NCI-H524 treated with DMSO at 0.1 percent for 48 hours (cell line): Measurements from ENCODE around the gene DUSP15.
"Not testable (repeated sequence)": the region's sequence is repeated elsewhere in the genome, so short reads cannot be mapped to it uniquely, and the experiment has no call there.

Experiments
- DNase-seq: peaks from one replicate; lab custom pipeline; 2025; lab: John Stamatoyannopoulos, UW

DUSP15 gene, protein sequence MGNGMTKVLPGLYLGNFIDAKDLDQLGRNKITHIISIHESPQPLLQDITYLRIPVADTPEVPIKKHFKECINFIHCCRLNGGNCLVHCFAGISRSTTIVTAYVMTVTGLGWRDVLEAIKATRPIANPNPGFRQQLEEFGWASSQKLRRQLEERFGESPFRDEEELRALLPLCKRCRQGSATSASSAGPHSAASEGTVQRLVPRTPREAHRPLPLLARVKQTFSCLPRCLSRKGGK

DNA sequence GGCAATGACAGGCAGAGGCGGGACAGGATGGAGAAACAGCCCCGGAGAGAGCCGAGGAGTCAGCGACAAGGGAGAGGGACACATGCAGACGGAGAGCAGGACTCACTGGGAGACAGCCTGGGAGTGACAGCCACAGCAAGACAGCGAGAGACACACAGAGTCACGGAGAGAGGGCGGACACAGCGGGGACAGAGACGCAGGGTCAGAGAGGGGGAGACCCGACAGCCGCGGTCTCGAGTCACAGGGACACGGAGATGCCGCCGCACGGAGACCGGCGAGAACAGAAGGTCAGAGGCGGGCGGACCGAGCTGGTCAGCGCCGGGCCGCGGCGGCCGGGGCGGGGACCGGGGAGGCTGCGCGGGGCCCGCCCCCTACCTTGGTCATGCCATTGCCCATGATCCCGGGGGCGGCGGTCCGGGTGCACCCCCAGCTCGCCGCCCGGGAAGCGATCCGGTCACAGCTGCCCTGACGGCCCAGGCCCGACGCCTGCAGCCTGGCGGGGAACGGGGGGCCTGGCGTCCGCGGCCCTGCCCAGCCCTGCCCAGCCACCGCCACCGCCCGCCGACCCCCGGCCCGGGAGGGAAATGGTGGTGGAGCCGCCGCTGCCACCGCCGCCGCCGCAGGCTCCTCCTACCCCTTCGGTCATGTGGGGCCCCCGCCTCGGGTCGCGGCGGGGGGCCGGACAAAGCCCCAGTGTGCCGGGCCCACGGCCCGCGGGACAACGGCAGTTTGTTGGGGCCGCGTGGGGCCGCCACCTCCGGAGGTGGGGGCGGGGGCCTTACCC lies at the start of gene DUSP15, which contains the start of gene TTLL9:
Gene DUSP15 (minus strand): TSS at position 586 of the 784 bp plus-strand sequence. CDS start 190 bp downstream, at position 396.
Gene TTLL9 (plus strand): TSS at position 693 of the 784 bp plus-strand sequence. CDS start 493 bp downstream, outside the sequence.
- no peak for DNase-seq

DNA sequence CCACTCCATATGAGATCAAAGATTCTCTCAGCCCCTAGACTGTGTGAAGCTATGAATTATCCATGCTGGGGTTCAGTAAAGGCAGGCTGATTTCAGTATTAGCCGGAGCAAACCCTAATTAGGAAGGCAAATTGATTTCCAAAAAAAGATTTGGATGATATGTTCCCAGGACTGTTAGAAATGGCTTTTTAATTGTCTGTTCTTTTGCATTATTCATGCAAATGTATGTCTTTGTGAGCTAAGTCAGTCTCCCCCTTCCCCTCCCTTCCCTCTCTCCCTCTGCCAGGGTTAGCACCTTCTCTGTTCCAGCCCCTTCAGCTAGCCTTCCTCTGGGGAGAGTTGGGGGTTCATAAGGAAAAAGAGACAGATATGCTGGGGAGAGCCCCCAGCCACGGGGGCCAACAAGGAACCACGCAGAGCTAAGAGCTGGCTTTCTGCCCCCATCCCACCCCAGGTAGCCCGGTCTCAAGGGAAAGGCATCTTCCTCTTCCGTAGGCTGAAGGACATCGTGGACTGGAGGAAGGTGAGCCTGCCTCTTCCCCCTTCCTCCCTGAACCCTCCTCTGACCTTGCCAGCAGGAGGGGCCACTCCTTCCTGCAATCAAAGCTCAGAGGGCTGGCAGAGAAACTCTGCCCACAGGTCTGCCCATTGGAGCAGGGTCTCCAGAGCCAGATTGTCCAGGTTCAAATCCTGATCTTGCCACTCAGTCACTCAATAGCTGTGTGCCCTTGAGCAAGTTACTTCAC lies 49.3 kb upstream of the DUSP15 start:
- DNase-seq = no peak

DNA sequence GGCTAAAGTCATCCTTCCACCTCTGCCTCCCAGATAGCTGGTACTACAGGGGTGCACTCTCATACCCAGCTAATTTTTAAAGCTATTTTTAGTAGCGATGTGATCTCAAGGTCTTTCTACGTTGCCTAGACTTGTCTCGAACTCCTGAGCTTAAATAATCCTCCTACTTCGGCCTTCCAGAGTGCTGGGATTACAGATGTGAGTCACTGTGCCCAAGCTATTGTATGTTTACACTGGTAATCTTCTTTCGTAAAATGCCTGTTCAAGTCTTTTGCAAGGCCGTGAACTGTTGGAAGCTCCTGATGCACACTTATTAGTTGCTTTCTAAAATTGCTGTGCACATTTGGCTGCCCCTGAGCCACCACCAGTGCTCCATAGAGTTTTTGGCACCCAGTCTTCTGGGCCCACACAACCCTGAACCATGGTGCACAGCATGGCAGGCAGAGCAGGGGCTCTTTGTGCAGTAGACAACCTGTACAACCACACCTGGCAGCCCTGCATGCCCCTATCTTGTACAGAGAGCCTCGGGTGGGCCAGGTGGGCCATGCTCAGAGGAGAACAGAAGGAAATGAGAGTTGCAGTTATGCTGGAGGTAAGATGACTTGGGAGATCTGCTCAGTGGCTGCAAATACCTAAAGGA lies 48.3 kb upstream of the DUSP15 start:
- no peak for DNase-seq

DNA sequence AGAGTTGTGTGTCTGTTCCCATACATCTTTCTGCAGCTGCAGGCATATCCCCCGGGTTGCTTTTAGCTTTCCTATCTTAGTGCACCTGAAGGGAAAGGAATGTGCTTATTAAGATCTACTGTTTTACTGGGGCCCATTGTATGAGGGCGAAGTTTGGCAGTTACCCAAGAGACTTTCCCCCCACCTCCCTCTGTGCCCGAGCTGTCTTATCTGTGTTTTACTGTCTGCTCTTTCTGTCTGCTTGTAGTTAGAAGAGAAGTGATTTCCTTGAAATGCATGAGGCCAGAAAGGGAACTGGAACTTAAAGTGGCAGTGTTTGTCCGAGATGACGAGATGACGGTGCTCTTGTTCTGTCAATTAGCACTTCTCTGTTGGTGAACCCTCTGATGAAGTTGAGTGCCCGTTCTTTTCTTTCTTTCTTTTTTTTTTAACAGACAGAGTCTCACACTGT lies 47.7 kb upstream of the DUSP15 start:
- DNase-seq = not testable (repeated sequence)

DNA sequence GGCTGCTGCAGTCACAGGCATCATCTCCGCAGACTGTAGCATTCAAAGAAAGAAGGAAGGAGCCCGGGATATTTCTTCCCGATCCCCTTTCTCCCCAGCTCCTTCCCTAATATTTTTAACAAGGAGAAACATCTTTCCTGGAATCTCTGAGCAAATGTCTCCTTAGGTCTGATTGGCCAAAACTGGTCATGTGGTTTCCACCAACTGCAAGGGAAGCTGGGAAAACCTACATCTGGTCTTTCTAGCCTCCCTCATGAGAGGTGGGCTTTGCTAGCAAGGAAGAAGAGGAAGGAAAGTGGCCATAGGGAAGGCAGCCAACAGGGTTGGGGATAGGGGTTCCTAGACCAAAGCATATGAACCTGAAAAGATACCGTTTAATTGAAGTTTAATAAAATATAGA lies 46.4 kb upstream of the DUSP15 start:
- no peak for DNase-seq

DNA sequence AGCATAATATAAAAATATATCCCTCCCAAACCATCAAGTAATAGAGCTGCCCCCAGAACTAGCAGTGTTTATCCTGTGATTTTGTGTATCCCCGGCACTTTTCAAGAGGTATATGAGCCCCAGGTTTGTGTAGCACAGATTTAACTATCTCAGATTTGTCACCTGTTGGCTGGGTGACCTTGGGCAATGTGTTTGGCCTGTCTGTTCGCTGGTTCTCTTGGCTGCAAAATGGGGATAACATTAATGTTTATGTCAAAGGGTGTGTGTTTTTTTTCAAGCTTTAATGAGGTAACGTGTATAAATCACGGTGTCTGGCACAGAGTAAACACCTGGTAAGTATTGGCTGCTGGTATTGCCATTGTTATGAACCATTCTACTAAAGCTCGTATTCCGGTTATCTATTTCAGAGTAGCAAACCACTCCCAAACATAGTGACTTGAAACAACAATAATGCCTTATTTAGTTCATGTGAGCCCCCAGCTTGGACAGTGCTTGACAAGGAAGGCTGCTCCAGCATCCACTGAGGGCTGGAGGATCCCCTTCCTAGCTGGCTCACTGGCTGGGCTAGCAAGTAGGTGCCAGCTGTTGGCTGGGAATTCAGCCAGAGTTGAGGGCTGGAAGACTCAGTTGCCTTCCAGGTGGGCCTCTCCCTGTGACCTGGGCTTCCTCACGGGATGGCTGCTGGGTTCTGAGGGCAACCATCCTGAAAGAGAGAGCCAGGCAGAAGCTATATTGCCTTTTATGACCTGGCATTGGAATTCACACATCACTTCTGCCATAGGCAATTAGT lies 45.4 kb upstream of the DUSP15 start:
- no peak for DNase-seq

DNA sequence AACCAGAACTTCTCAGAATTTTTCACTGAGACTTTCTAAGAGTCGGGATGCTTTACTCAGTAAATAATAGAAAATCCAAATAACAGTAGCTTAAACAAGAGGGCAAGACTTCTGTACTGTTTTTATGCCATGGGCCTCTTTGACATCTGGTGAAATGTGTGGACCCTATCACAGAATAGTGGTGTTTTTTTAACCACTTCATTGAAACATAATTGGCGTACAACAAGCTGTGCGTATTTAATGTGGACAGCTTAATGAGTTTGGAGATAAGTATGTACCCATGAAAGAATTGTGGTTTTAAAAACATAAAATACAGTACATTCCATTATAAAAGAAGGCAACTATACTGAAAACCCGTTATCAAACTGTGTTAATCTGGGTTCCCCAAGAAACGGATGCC lies 43.8 kb upstream of the DUSP15 start:
- DNase-seq = no peak

DNA sequence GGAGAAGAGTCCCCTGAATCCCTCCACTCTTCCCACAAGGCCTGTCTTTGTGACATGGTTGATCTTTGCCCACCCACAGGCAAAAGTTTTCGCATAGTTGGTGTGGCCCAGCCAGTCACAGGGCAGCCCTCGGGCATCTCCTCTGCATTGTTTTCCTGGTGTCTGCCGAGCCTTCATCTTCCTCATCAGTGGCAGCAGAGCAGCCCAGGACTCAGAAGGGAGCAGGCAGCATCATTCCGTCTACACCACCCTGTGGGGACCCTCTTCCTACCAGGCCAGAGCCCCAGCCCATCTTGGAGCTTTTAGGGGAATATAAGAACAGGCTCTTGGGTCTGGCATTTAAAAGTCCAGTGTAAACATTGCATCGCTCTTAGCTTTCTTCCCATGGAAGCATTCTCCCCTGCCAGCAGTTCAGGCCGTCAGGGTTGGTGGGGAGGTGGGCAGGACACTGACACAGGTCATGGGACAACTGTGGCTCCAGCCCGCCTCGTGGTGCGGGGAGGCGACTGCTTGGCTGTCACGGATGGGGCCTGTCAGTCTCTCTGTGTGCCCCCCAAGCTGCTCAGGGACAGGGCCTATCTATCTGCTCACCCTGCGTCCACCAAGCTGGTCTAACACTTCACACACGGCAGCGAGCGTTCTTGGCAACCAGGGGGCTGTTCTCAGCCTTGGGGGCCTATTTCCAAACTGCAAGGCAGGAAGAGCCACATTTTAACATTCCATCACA lies 43.3 kb upstream of the DUSP15 start:
- DNase-seq = no peak

DNA sequence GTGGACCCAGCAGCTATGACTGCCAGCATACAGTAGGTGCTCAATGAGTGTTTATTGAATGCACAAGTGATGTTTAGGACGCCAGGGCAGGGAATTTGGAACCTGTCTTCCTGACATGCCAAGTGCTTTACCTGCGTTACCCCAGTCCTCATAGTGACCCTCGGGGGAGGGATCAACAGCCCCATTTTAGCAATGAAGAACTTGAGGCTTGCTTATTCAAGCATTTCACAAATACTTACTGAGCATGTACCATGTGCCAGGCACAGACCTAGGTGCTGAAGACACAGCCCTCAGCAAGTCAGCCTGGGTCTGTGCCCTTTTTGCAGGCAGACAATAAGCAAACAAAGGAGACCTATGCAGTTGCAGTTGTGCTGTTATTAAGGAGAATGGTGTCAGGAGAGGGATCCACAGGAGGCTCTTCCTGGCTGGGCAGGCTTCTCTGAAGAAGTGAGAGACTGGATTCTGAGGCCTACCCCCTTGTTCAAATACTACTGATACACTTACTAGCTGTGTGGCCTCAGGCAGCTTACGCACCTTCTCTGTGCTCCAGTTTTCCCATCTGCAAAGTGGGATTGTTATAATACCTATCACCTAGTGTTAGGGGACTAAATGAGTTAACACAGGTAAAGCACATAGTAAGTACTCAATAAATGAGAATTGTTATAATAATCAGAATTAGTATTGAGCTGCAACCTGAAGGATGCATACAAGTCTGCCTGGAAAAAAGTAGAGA lies 39.9 kb upstream of the DUSP15 start:
- DNase-seq = no peak

DNA sequence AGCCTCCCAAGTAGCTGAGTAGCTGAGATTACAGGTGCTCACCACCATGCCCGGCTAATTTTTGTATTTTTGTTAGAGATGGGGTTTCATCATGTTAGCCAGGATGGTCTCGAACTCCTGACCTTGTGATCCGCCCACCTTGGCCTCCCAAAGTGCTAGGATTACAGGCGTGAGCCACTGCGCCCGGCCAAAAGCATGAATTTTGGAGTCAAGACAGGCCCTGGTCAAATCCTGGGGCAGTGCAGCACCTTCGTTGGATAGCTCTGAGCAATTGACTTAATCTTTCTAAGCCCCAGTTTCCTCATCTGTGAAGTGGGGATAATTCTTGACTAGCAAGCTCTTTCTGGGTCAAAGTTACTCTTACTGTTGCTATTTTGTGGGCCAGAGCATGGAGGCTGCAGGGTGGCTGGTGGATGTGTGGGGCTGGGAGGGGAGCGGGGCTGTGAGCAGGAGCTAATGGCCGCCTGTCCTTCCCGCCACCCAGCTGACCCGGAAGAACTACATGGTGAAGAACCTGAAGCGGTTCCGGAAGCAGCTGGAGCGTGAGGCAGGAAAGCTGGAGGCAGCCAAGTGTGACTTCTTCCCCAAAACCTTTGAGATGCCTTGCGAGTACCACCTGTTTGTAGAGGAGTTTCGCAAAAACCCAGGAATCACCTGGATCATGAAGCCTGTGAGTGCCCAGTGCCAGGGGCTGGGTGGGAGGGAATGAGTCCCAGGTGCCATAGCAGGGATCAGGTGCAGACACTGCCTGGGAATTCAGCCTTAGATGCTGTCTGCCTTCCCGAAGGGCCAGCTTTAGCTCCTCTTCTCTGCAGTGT lies 39.1 kb upstream of the DUSP15 start:
- no peak for DNase-seq

DNA sequence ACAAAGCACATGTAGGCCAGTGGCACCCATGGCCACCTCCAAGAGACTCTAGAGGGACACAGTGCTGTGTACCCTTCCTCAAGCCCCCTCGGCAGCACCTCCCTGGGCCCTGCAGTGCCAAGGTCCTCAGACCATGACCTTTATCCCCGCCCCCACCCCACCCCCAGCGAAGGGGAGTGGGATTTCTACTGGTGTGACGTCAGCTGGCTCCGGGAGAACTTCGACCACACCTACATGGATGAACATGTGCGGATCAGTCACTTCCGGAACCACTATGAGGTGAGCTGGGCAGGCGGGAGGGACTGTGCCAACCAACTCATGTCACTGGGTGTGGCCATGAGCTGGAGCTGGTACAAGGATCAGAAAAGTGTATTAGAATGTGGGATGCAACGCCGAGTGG lies 38.1 kb upstream of the DUSP15 start:
- no peak for DNase-seq

DNA sequence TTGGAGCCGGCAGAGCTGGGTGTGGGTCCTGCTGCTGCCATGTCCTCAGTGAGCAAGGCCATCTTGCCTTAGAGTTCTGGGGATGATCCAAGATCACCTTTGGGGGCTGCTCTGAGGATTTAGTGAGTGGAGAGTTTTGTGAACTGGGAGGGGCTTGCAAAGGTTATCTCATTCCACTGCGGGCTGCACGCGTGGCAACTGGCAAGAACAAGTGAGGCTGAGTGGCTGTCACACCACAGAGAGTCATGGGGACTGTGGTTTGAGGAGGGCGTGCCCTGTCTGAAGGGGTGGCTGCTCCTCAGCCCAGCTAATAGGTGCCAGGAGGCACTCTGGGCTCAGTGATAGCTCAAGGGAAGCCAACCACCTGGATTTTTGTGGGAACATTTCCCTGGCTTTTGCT lies 37.7 kb upstream of the DUSP15 start:
- no peak for DNase-seq

DNA sequence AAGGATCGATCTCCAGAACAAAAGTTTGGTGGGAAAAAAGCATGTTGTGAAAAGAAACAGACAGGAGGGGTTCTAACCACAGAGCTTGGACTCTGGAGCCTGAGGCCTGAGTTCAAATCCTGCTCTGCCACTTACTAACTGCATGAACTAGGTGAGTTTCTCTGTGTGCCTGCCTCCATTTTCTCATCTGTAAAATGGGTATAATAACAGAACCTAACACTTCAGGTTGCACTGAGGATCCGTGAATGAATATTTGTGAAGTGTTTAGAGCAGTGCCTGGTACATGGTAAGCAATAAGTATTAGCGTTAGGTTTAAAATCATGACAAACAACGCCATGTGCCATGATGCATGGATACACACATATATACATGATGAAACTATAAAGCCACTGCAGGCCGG lies 36.7 kb upstream of the DUSP15 start:
- DNase-seq = no peak

DNA sequence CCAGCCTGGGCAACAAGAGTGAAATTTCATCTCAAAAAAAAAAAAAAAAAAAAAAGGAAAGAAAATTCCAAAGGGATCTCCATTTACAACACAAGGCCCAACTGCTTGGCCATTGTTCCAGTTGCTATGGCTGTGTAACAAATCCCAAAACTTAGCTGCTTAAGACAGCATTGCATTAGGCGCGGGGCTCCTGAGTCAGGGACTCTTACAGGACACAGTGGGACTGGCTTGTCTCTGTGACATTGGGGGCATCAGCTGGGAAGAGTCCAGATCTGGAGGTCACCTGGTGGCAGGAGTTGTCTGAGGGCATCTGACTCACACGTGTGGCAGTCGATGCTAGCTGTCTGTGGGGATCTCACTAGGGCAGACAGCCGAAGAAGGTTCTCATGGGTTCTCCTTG lies 35.7 kb upstream of the DUSP15 start:
- DNase-seq = no peak

DNA sequence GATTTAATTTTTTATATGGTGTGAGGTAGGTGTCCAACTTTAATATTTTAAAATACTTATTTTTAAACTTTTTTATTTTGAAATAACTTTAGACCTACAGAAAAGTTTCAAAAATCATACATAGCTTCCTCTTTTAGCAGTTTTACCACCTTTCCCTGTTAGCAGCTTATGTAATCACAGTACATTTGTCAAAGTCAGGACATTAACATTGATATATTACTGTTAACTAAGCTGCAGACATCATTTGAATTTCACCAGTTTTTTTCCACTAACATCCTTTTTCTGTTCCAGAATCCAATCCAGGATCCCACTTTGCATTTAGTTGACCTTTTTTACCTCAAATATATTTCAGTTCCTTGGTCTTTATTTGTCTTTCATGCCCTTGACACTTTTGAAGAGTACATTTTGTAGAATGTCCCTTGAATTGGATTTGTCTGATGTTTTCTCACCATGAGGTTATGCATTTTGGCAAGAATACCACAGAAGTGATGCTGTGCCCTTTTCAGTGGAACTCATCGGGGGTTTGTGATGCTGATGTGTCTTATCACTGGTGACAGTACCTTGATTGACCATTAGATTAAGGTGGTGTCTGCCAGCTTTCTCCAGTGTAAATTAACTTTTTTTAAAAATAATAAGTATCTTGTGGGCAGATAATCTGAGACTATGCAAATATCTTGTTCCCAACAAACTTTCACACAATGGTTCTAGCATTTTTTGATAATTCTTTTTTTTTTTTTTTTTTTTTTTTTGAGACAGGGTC lies 33.5 kb upstream of the DUSP15 start:
- DNase-seq = no peak

DNA sequence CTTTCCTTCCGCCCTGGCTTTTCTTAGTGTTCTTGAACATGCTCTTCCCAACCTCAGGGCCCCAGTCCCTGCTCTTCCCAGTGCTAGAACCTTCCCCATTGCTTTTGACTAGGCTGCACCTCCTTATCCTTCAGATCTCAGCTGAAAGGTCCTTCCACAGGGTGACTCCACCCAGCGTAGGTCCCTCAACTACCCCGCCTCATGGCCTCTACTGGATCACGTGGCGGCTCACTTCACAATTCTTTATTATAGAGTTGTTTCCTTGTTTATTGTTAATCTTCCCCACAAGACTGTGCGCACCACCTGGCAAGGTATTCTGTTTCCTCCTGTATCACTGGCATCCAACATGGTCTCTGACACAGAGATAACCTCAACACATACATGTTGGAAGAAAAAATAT lies 31.3 kb upstream of the DUSP15 start:
- DNase-seq = no peak

DNA sequence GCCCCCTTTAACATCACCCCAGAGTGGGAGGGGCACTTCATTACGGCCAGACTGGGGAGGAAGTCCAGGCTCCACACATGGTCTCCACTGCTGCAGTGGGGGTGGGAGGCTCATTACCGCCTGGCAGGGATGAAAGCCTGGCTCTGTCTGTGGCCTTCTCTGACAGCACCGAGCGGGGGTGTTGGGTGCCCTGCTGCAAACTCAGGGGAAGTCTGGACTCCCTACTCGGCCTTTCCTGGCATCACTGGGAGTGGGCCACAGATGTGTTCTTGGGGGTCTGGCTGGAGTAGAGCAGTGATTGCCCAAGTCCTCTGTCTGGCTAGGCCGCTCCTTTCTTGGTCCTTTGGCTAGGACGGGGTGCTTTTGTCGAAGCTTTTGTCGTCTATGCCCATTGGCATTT lies 27.2 kb upstream of the DUSP15 start:
- no peak for DNase-seq

DNA sequence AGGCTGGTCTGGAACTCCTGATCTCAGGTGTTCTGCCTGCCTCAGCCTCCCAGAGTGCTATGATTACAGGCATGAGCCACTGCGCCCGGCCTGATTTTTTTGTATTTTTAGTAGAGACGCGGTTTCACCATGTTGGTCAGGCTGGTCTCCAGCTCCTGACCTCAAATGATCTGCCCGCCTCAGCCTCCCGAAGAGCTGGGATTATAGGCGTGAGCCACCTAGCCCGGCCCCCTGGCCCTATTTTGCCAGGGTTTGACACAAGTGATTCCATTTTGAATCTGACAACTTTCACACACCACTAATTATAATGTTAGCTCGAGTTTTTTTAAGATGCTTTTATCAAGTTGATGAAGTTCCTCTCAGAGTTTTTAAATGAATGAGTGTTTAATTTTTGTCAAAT lies 25.7 kb upstream of the DUSP15 start:
- DNase-seq = no peak
